Activated CD4-positive, alpha-beta T cell treated with anti-CD3 and anti-CD28 coated beads, Interleukin-10, Interleukin-2, amounts not matched to agents 100 ng/mL and 50 ng/mL, durations not matched to agents 16 hours and 8 hours (primary cell): ENCODE data around the gene CEP89.
"Not testable (repeated sequence)": the region's sequence is repeated elsewhere in the genome, so short reads cannot be mapped to it uniquely, and the experiment has no call there.

Experiments
- DNase-seq: peaks from one replicate; pipeline ENCODE4 v3.0.0-alpha.2; 2020

CEP89 gene

DNA sequence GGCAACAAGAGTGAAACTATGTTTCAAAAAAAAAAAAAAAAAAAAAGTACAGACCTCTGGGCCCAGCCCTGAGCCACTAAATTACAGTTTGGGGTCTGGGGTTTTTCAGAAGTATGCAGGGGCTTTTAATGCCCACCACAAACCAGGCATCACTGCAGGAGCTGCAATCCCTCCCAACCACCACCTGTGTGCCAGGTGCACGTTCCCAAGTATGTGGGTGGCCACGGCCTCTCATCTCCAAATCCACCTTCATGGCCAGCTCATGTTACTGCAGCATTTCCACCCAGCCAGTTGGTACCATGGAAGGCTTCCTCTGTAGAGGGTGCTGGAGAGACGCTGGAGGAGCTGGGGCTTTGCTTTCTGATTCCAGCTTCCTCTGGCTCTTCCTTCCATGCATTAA is 26.5 kb downstream of the CEP89 start:
- no peak for DNase-seq

DNA sequence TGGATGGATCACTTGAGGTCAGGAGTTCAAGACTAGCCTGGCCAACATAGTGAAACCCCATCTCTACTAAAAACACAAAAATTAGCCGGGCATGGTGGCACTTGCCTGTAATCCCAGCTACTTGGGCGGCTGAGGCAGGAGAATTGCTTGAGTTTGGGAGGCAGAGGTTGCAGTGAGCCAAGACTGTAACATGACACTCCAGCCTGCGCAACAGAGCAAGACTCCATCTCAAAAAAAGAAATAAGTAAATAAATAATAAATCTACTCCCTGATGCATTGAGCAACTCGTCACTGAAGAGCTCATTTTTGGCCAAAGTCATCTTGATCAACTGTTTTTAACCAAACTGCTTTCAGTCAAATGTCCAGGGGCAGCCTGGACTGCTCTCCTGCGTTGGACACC is 30.5 kb downstream of the CEP89 start:
- DNase-seq: not testable (repeated sequence)

DNA sequence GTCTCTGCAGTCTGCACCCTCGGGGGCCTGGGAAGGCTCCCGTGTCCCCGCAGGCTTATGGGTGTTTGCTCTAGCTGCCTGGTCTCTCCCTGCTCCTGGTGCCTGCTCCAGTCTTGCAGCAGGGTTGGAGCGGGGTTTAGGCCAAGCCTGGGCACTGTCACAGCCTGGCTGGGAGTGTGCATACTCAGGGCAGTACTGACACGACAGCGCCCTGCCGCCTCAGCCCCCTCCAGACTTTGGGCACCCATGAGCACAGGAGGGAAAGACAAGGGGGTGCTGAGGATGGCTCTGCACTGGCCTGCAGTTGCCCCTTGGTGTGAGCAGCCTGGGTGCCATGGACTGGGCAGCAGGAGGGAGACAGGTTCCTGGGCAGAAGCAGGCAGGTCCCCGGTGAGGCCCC is 35.7 kb downstream of the CEP89 start:
- no peak for DNase-seq

DNA sequence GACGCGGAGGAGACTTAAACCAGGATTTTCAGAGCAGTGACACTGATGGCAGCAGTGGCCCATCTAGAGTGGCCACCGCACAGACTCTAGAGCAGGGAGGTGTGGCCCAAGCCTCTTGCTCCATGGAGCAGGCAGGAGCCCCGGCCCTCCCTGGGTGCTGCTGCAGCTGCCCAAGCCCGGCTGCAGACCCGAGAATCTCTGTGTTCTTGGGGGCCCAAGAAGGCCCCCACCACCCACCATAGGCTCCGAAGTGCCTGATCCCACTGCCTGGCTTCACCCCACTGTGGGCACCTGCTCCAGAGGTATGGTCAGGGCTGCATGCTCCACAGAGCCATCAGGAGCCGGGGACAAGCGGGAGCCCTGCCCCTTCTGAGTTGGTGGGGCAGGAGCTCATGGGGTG is 36.1 kb downstream of the CEP89 start:
- DNase-seq: no peak

DNA sequence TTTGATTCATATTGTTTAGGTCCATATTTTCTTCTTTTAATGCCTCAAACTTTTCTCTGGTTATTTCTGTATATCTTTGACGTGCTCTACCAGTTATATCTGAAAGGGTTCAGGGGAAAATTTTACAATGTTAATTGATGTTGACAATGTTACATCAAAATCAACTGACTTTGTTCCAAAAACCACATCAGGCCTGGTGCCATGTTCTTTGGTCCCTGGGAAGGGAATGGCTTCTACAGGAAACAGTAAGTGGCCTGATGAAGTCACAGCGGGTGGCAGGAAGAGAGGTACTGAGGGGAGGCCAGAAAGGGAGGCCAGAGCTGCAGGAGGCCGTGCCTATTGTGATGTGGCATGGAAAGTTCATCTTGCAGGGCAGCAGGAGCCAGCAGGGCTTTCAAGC is 38.2 kb downstream of the CEP89 start:
- DNase-seq: no peak

DNA sequence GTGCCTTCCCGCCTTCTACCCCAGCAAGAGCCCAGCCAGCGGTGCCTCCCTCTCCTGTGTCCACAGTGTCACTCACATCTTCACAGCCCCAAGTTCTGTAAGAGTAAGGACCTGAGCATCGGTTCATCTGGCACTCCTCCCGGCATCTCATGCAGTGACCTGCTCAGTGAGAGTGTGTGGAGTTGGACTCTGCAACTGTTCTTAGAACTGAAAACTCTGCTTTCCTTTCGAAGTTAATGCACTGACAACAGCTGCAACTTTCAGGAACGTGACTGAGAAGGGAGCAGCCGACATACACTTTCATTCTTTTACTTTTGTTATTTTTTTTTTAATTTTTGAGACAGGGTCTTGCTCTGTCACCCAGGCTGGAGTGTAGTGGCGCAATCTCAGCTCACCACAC is 41.2 kb downstream of the CEP89 start:
- no peak for DNase-seq

DNA sequence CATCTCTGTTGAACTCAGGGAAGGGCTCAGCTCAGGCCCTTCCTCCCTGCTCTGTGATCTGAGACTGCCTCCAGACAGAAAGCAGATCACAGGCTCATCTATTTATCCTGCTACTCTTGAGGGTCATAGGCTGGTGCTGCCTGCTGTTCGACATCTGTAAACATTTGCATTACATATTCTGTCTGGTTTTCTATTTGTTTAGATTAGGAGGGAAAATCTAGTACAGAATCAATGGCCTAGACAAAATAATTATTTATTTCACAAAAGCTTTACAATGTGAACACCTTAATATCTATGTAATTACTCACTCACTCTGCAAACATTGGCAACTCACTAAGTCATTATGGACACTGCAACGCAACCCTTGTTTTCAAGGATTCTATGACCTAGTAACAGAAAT is 43.0 kb downstream of the CEP89 start:
- no peak for DNase-seq

DNA sequence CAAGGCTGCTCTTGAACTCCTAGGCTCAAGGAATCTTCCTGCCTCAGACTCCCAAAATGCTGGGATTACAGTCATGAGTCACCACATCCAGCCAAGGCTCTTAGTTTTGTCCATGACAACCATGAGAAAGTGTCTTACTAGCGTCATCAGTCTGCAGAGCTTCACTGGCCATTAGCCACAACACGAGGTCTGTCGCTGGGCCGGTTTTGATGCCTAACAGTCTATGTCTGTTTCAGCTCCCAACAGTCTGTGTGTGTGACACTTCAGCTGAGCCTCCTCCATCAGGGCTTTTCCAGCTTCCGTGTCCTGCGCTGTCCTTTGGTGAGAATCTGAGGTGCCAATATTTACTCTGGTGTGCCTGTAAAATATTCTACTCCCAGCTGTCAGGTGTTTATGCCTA is 47.6 kb downstream of the CEP89 start:
- DNase-seq: no peak

DNA sequence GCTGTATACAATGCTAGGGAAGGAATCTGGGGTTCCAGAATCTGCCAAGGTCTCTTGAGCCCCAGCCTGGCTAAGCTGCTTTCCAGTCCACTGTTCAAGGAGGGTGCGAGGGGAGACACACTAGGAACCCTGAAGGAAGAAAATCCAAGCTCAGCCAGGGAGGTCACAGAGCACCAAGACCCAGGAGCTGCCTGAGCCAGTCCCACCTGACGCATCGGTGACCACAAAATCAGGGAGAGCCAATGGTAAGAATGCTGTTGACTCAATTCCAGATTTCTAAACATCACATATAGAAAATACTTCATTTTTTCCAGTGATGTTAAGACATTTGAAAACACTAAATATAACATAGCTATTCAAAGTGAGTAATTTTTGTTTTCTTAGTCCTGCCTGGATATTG is 50.1 kb downstream of the CEP89 start:
- DNase-seq: peak; percentile 23

DNA sequence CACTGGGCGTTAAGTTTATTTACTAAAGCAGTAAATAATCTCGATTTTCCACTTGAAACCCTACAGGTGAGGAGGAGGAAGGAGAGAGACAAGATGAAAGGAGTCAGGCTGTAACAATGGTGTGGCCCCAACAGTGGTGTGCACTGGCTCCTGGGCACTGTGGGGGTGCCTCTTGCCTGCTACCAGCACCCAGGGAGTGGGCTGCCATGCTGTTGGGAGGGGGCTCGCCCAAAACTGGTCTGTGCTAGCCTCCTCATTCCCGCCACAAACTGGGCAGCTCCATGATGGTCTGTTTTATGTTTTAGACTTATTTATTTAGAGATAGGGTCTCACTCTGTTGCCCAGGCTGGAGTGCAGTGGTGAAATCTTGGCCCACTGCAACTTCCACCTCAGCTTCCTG is 52.4 kb downstream of the CEP89 start:
- no peak for DNase-seq

DNA sequence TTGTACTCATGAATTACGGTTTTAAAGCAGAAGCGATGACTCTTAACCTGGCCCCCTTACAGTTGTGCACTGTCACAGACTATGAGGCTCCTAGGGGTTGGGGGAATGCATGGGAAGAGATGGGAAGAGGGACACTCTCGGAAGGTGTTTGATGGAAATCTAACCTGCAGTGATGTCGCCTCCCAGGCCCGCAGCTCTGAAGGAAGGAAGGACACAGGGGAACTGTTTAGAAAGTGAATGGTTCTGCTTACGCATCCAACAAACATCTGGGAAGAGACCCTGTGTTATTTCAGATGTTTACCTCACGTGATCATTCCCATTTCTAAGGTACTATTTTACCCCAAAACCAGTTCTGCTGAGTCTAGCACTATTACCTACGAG is 54.2 kb downstream of the CEP89 start:
- no peak for DNase-seq

DNA sequence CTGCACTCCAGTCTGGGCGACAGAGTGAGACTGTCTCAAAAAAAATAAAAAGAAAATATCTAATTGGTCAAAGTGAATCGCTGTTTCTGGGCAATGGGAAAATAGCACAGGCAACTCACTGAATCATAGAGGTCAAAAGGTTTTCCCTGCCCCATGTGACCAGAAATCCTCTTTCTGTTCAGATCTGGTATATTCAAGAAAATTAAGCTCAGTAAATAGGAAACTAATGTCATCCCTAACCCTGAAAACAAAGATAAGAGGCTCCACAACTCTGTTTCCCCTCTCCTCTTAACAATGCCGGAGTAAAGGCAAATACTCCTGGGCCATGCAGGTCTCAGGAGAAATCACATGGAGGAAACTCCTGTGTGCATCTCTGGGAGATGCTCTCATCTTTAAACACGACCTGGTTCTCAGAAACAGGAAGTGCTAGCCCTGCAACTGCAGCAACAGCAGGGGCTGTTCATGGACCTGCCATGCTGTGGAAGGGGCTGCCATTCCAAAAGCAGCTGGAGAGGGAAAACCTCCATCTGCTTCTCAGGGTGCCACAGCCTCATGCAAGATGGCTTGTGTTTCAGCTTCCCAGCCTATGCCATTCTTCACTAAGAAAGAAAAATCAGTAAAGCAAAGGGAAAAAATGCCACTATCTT is 54.7 kb downstream of the CEP89 start:
- no peak for DNase-seq

DNA sequence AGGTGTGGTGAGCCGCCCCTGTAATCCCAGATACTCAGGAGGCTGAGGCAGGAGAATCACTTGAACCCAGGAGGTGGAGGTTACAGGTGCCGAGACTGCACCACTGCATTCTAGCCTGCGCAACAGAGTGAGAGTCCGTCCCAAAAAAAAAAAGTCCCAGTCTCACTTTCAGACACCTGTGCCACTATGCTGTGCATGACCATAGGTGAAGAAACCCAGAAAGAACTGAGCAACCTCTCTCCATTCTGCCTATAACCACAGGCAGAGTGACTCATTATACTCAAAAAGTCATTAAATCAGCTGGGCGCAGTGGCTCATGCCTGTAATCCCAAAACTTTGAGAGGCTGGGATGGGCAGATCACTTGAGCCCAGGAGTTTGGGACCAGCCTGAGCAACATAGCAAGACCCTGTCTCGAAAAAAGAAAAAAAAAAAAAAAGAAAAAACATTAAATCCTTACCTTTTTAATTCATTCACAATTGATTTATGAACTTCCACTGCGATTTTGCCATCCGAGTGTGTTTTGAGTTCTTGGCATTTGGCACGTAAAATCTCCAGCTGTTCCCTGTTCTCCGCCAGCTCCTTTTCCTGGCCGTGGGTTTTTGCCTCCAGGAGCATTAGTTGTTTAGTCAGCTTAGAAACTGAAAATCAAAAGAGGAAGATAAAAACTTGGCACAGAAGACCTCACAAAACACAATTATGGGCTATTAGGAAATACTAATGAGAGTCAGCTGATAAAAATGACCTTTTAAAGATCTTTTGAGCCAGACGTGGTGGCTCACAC is 56.7 kb downstream of the CEP89 start:
- DNase-seq: no peak

DNA sequence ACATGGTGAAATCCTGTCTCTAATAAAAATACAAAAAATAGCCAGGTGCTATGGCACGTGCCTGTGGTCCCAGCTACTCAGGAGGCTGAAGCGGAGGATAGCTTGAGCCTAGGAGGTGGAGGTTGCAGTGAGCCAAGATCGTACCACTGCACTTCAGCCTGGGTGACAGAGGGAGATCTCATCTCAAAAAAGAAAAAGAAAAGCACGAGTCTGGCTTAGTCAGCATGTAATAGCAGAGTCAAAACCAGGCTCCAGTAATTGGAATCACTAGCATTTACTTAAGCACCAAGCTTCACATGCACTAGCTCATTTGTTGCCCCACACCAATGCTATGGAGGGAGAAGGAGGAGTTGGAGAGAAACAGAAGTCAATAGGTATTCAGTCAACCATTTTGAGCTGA is 60.3 kb downstream of the CEP89 start:
- DNase-seq: no peak

DNA sequence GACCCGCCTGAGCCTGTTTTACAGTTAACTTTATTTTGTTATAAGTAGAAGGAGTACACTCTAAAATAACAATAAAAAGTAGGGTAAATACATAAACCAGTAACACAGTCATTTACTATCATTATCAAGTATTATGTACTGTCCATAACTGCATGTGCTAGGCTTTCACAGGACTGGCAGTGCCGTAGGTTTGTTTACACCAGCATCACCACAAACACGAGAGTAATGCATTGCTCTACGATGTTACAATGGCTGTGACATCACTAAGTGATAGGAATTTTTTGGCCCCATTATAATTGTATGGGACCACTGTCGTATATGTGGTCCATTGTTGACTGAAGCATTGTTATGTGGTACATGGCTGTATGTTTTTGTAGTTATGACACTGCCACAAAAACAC is 60.9 kb downstream of the CEP89 start:
- DNase-seq: no peak

DNA sequence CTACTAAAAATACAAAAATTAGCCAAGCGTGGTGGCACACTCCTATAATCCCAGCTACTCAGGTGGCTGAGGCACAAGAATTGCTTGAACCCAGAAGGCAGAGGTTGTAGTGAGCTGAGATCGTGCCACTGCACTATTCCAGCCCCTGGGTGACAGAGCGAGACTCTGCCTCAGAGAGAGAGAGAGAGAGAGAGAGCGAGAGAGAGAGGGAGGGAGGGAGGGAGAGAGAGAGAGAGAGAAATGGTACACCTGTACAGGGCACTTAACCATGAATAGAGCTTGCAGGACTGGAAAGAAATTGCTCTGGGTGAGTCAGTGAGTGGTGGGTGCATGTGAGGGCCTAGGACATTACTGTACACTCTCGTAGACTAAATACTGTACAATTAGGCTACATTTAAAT is 61.7 kb downstream of the CEP89 start:
- no peak for DNase-seq

DNA sequence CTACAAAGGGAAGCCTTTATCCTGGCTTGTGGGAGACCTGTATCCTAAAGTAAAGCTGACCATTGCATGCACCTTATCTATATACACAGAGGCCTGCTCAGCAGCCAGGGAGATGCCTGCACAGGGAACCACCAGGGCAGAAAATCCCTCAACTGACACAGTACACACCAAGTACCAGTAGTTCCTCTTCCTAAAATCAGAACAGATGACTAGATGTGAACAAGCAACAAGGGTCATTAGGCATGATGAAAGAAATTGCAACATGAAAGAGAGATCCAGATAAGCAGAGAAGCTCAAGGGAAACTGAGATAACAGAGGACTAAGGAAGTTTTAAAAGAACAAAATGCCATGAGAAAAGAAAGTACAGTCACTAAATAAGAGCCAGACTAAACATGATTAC is 62.5 kb downstream of the CEP89 start:
- no peak for DNase-seq

DNA sequence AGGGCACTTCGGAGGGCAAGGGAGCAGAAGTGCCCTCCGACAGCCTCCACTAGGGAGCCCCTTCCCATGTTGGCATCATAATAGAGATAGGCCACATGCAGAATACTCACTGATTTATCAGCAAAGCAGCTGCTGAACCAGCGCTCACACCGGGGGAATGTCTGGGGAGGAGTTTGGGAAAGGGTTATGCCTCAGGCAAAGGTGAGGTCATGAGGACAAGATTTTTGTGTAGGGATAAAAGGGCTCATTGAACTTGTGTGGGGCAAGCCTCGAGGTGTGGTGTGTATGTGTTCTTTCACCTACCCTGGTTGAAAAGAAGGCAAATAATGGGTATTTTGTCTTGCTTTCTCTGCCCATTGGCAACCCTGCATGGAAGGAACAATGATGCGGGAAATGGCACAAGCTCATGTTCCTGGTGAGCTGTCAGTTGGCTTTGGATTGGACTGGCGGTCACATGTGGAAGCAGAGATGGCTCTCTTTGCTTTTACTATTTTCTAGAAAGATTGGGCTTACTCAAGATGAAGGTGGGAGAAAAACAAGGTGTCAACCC is 63.0 kb downstream of the CEP89 start:
- no peak for DNase-seq

DNA sequence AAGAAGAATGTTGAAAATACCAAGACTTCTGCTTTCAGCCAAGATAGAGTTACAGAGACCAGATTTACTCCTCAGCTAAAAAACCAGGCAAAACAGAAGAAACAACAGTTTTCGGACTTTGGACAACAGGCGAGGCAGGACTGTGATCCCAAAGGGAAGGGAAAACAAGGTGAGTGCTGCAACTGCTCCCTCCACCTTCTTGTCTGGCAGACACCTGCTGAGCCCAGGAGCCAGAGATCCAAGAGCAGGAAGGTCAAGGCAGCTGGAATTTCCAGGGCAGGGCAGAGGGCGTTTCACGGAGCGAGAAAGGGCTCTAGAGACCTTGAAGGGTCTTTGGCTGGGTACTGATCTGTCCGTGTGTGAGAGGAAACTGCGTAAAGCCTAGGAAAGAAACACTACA is 69.3 kb downstream of the CEP89 start:
- DNase-seq: no peak

DNA sequence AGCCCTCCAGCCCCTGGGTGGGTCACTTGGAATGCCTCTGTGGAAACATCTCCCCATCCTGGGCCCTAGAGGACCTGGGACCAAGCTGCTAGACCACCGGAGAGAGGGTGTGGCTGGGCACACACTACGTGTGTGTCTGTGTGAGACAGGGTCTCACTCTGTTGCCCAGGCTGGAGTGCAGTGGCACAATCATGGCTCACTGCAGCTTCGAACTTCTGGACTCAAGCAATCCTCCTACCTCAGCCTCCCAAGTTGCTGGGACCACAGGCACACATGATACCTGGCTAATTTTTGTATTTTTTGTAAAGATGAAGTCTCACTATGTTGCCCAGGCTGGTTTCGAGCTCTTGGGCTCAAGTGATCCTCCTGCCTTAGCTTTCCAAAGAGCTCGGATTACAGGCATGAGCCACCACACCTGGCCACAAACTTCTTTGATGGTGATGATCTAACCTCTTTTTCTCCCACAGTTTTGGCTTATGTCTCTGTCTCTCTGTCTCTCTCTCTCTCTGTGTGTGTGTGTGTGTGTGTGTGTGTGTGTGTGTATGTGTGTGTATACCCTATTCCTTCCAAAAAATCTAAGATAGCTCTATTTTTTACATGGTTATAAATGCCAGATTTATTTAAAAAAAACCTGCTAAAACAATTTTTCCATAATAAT is 70.1 kb downstream of the CEP89 start:
- DNase-seq: no peak

DNA sequence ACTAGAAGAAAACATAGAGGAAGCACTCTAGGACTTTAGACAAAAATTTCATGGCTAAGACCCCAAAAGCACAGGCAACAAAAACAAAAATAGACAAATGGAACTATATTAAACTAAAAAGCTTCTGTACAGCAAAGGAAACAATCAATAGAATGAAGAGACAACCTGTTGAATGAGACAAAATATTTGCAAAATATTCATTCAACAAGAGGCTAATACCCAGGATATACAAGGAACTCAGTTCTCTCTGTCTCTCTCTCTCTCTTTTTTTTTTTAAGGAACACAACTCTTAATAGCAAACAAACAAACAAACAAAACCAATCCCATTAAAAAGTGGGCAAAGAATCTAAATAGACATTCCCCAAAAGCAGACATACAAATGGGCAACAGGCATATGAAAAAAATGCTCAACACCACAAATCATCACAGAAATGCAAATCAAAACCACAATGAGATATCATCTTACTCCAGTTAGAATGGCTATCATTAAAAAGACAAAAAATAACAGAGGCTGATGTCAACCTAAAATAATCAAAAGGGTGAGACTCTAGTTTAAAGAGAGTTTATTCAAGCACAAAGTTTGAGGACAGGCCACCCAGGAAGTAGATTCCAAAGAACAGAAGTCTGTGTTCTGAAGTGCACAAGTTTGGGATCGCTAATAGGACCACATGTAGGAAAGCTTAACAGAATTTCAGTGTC is 75.1 kb downstream of the CEP89 start:
- no peak for DNase-seq

DNA sequence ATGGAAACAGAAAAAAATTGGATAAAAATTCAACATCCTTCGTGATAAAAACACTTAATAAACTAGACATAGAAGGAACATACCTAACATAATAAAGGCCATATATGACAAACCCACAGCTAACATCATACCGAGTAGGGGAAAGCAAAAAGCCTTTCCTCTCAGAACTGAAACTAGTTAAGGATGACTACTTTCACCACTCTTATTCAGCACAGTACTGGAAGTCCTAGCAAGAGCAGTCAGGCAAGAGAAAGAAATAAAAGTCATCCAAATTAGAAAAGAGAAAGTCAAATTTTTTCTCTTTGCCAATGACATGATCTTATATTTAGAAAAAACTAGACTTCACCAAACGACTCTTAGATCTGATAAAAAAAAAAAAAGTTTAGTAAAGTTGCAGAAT is 76.4 kb downstream of the CEP89 start:
- DNase-seq: peak; percentile 53

DNA sequence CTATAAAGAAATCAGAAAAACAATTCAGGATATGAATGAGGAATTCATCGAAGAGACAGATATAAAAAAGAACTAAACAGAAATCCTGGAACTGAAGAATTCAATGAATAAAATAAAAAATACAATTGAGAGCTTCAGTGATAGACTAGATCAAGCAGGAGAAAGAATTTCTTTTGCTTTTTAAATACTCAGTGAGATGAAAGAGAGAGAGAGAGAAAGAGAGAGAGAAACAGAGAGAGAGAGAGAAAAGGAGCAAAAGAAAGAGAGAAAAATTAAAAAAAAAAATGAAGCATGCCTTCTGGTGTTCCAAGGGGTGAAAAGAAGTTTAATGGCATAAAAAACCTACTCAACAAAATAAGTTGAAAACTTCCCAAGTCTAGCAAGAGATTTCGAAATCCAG is 80.1 kb downstream of the CEP89 start:
- no peak for DNase-seq

DNA sequence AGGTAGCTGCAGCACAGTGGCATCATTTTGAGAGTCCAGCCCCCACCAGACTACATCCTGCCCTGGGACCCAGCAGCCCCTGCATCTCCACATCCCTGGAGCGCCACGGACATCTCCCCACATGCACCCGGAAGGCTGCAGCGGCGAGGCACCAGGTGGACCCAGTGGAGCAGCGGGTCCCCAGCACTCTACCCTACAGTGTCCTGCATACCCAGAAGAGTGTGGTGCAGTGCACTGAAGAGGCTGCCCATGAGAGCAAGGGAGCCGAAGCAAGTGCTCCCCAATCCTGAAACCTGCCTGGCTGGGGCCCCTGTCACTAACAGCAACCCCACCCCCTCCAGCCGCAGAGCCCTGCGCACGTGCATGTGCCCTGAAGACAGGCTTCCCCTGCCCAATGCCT is 80.9 kb downstream of the CEP89 start:
- DNase-seq: no peak
